HepG2 (cell line): ENCODE measurements around the gene ZBTB7B. TPM values are rescaled to one million over a fixed set of nuclear protein-coding genes. Genes with fewer than 3 reads are reported as not detected.

ENCODE experiments used
- AKAP8 ChIP-seq: sonication (generic); formaldehyde crosslinking; IDR thresholded peaks from 2 replicates; pipeline ENCODE4 v1.5.1; 2020; ENCODE audit warnings: mild to moderate bottlenecking, missing genetic modification reagents
- ARNT2 ChIP-seq: sonication (generic); formaldehyde crosslinking; IDR thresholded peaks from 2 replicates; pipeline ENCODE4 v1.8.0; 2022; ENCODE audit warnings: mild to moderate bottlenecking, low read depth, missing genetic modification reagents, moderate library complexity
- ATF3 ChIP-seq: sonication (generic); formaldehyde crosslinking; IDR thresholded peaks from 2 replicates; pipeline ENCODE4 v1.4.0; 2020; ENCODE audit warnings: missing genetic modification reagents
- ATF7-NPFF ChIP-seq: sonication (generic); formaldehyde crosslinking; IDR thresholded peaks from 2 replicates; pipeline ENCODE4 v1.8.1; 2023; ENCODE audit warnings: mild to moderate bottlenecking, low read depth, missing genetic modification reagents, moderate library complexity
- CHD2 ChIP-seq: IDR thresholded peaks from 2 replicates; pipeline ENCODE4 v1.6.1; 2011; ENCODE audit warnings: low read depth, low read length, improper control_type of control experiment
- DR1 ChIP-seq: sonication (generic); formaldehyde crosslinking; IDR thresholded peaks from 2 replicates; pipeline ENCODE4 v1.8.0; 2021; ENCODE audit warnings: mild to moderate bottlenecking, missing genetic modification reagents, inconsistent platforms
- E2F2 ChIP-seq: sonication (generic); formaldehyde crosslinking; IDR thresholded peaks from 2 replicates; pipeline ENCODE4 v1.4.0; 2020; ENCODE audit warnings: missing genetic modification reagents, borderline replicate concordance
- HDAC1 ChIP-seq: sonication (generic); formaldehyde crosslinking; IDR thresholded peaks from 2 replicates; pipeline ENCODE4 v1.5.1; 2020; ENCODE audit warnings: mild to moderate bottlenecking, missing genetic modification reagents
- MEF2D ChIP-seq: sonication (generic); formaldehyde crosslinking; IDR thresholded peaks from 2 replicates; pipeline ENCODE4 v1.5.1; 2020; ENCODE audit warnings: mild to moderate bottlenecking, missing genetic modification reagents
- PCBP2 ChIP-seq: fragments of 200-400 bp; formaldehyde crosslinking; optimal IDR thresholded peaks from 2 replicates; pipeline ENCODE3; 2018; ENCODE audit warnings: low read length, low read depth; ENCODE audit not compliant: poor library complexity, severe bottlenecking
- RAD21 ChIP-seq: fragments of 450-650 bp; formaldehyde crosslinking; IDR thresholded peaks from 2 replicates; pipeline ENCODE4 v1.5.0; 2020; ENCODE audit warnings: mild to moderate bottlenecking
- SNAPC5 ChIP-seq: sonication (generic); formaldehyde crosslinking; IDR thresholded peaks from 2 replicates; pipeline ENCODE4 v1.8.1; 2023; ENCODE audit warnings: mild to moderate bottlenecking, missing genetic modification reagents, borderline replicate concordance
- SSRP1 ChIP-seq: IDR thresholded peaks from 2 replicates; pipeline ENCODE4 v1.6.1; 2016; ENCODE audit warnings: control low read depth
- THRA ChIP-seq: sonication (generic); formaldehyde crosslinking; IDR thresholded peaks from 2 replicates; pipeline ENCODE4 v1.4.0; 2020; ENCODE audit warnings: missing genetic modification reagents, borderline replicate concordance
- TSC22D2 ChIP-seq: sonication (generic); formaldehyde crosslinking; IDR thresholded peaks from 2 replicates; pipeline ENCODE4 v1.5.1; 2020; ENCODE audit warnings: missing genetic modification reagents, mild to moderate bottlenecking, borderline replicate concordance
- ZFYVE20 ChIP-seq: sonication (generic); formaldehyde crosslinking; IDR thresholded peaks from 2 replicates; pipeline ENCODE4 v1.8.0; 2023; ENCODE audit warnings: low read depth, mild to moderate bottlenecking, moderate library complexity, missing genetic modification reagents, borderline replicate concordance
- ZNF124 ChIP-seq: sonication (generic); formaldehyde crosslinking; IDR thresholded peaks from 2 replicates; pipeline ENCODE4 v1.4.0; 2020; ENCODE audit warnings: missing genetic modification reagents
- ZNF20 ChIP-seq: sonication (generic); formaldehyde crosslinking; IDR thresholded peaks from 2 replicates; pipeline ENCODE4 v1.4.0; 2020; ENCODE audit warnings: mild to moderate bottlenecking, moderate library complexity, missing genetic modification reagents
- ZNF276 ChIP-seq: sonication (generic); formaldehyde crosslinking; IDR thresholded peaks from 2 replicates; pipeline ENCODE4 v1.4.0; 2020; ENCODE audit warnings: mild to moderate bottlenecking, low read depth, missing genetic modification reagents
- ZNF354B ChIP-seq: sonication (generic); formaldehyde crosslinking; IDR thresholded peaks from 2 replicates; pipeline ENCODE4 v1.8.0; 2022; ENCODE audit warnings: mild to moderate bottlenecking, missing genetic modification reagents
- polyA plus RNA-seq, 8 experiments: library from polyadenylated mRNA; depleted of rRNA in 3 of 8; stranded (reverse) in 7 of 8; unstranded in 1 of 8; fragments of >200 nt; fragmentation: Illumina TruSeq in 4 of 8; extraction: Trizol in 4 of 8; gene quantifications; 2 replicates each; pipeline versions ENCODE4 v1.2.1 to v1.2.3, GENCODE V29; 2011 to 2016; ENCODE audit warnings: low read depth in 4 of 8, missing spikeins in 1 of 8, mixed read lengths in 1 of 8; ENCODE audit not compliant: insufficient read depth in 1 of 8
- total RNA-seq, 5 experiments: library from RNA; depleted of rRNA; stranded (reverse); fragments of >200 nt; fragmentation: Illumina TruSeq; extraction: Trizol; gene quantifications; 2 replicates each; pipeline ENCODE4 v1.2.3, GENCODE V29; 2016; ENCODE audit warnings: low read depth in 1 of 5
- TF ChIP-seq, protein P1 (sequence below): sonication (generic); formaldehyde crosslinking; IDR thresholded peaks from 2 replicates; pipeline ENCODE4 v1.8.0; 2022; ENCODE audit warnings: mild to moderate bottlenecking, missing genetic modification reagents, moderate library complexity
- TF ChIP-seq, protein P2 (sequence below): sonication (generic); formaldehyde crosslinking; conservative IDR thresholded peaks from 2 replicates; pipeline ENCODE4 v1.4.0; 2020; ENCODE audit warnings: missing genetic modification reagents

The ZBTB7B gene
- total and polyA plus RNA-seq, 2 of the 13 experiments (the other 11 are each of a cell fraction or from before 2014, with no cell fraction given) = 15.5 to 17.5 TPM

GRCh38 chr1:155000726-155001424, 1.7 kb upstream of the ZBTB7B start (continued):
- TF ChIP-seq DR1 (CRISPR knock-in tag) = peak; percentile 53; the same call in 1 of the 2 replicates
- TF ChIP-seq ARNT2 (CRISPR knock-in tag) = 0 out of 2 replicates have a peak, but pooled peaks have one; percentile 23
- TF ChIP-seq THRA (CRISPR knock-in tag) = peak; percentile 99
- TF ChIP-seq HDAC1 (CRISPR knock-in tag) = no peak; the same call in none of the 2 replicates
- peak; percentile 100 for TF ChIP-seq ZNF276 (CRISPR knock-in tag)
- TF ChIP-seq ZNF354B (CRISPR knock-in tag) = 0 out of 2 replicates have a peak, but pooled peaks have one; percentile 53
- peak; percentile 62 for TF ChIP-seq PCBP2
- no peak for TF ChIP-seq ZFYVE20 (CRISPR knock-in tag)
- TF ChIP-seq ATF3 = peak; percentile 81
- peak; percentile 42; the same call in 1 of the 2 replicates for TF ChIP-seq CHD2
- no peak for TF ChIP-seq E2F2
- peak; percentile 56; the same call in 1 of the 2 replicates for TF ChIP-seq RAD21 (CRISPR knock-in tag)
- TF ChIP-seq, protein P1, sequence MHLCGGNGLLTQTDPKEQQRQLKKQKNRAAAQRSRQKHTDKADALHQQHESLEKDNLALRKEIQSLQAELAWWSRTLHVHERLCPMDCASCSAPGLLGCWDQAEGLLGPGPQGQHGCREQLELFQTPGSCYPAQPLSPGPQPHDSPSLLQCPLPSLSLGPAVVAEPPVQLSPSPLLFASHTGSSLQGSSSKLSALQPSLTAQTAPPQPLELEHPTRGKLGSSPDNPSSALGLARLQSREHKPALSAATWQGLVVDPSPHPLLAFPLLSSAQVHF (CRISPR knock-in tag) = 0 out of 2 replicates have a peak, but pooled peaks have one; percentile 39
- TF ChIP-seq ATF7-NPFF (CRISPR knock-in tag) = peak; percentile 75
- 0 out of 2 replicates have a peak, but pooled peaks have one; percentile 41 for TF ChIP-seq TSC22D2 (CRISPR knock-in tag)
- TF ChIP-seq, protein P2, sequence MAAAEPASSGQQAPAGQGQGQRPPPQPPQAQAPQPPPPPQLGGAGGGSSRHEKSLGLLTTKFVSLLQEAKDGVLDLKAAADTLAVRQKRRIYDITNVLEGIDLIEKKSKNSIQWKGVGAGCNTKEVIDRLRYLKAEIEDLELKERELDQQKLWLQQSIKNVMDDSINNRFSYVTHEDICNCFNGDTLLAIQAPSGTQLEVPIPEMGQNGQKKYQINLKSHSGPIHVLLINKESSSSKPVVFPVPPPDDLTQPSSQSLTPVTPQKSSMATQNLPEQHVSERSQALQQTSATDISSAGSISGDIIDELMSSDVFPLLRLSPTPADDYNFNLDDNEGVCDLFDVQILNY = peak; percentile 16; the same call in 1 of the 2 replicates
- TF ChIP-seq MEF2D (CRISPR knock-in tag) = peak; percentile 45; the same call in 1 of the 2 replicates
- peak; percentile 86; the same call in 1 of the 2 replicates for TF ChIP-seq ZNF124 (CRISPR knock-in tag)
- 0 out of 2 replicates have a peak, but pooled peaks have one; percentile 29 for TF ChIP-seq SNAPC5 (CRISPR knock-in tag)
- TF ChIP-seq AKAP8 (CRISPR knock-in tag) = no peak
- no peak for TF ChIP-seq SSRP1 (CRISPR knock-in tag)
- peak; percentile 89; the same call in 1 of the 2 replicates for TF ChIP-seq ZNF20
